Stimulated activated CD8-positive, alpha-beta memory T cell treated with anti-CD3 and anti-CD28 coated beads, Interleukin-7, amount 100 ng/mL, for 24 hours (primary cell): Measurements from ENCODE around the gene ADARB1.

Experiments used
- DNase-seq: peaks from one replicate; pipeline ENCODE4 v3.0.0-alpha.2; 2020; ENCODE audit warnings: low read depth

Gene ADARB1

GRCh38 chr21:45207839-45208626 is 133.7 kb downstream of the ADARB1 start:
- no peak for DNase-seq

GRCh38 chr21:45208627-45208951 is 134.2 kb downstream of the ADARB1 start:
- no peak for DNase-seq

DNA sequence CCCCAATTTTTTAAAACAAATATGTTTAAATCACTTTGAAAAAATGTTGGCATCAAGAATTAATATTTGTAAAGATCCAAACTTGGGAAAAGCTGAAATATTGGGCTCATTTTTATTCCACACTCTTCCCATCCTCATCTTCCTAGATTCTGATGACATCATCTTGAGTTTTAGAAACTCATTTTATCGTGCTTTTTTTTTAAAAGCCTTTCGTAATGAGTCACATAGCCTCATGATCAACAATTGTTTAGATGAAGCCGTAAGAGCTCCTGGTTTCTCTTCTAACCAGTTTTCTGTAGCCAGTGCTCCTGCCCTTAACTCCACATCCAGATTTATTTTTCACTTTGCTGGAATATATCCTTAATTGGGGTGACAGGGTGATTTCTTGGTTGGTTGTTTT is 134.7 kb downstream of the ADARB1 start:
- no peak for DNase-seq

GRCh38 chr21:45209685-45210284 is 135.4 kb downstream of the ADARB1 start:
- DNase-seq: no peak

DNA sequence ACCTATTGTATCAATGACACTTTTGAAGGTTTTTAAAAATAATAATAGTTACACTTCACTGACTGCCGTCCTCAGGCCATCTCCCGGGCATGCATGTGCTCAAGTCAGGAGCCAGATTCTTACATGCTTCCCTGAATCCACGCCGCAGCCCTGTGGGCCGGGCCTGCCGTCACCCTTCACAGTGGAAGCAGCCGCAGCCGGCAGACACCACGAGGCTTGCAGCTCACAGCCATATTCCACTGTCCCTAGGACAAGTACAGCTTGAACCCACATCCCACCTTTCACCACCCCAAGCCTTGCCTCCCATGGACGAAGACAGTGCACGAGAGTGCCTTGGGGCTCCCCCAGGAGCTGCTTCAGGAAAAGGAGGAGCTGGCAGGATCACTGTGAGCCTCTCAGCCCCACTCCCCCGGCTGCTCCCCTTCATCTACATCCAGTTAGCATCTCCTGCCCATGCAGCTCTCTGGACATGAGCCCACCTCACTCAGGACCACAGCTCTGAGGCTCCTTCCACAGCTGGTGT is 136.1 kb downstream of the ADARB1 start:
- DNase-seq: no peak

- DNase-seq: no peak
These were observed 137.3 kb downstream of the ADARB1 start for GRCh38 chr21:45211661-45212060.

DNA sequence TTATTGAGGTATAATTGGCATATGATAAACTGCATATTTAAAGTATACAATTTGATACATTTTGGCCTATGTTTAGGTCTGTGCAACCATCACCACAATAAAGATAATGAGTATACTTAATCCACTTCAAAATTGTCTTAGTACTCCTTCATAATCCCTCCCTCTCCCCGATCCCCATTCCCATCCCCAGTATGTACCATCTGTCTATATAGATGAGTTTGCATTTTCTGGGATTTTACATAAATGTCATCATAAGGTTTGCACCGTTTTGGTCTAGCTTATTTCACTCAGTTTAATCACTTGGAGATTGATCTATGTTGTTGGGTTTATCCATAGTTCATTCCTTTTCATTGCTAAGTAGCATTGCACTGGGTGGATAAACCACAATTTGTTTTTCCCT is 139.0 kb downstream of the ADARB1 start:
- no peak for DNase-seq

DNA sequence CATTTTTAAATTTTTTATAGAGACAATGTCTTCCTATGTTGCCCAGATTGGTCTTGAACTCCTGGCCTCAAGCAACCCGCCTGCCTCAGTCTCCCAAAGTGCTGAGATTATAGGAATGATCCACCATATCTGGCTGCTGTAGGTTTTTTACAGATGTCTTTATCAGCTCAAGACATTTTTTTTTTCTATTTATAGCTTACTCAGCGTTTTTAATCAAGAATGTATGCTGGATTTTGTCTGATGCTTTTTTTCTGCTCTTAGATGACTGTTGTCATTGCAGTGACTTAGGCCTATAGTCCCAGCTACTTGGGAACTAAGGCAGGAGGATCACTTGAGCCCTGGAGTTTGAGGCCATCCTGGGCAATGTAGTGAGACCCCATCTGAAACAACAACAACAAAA is 140.8 kb downstream of the ADARB1 start:
- DNase-seq: no peak

DNA sequence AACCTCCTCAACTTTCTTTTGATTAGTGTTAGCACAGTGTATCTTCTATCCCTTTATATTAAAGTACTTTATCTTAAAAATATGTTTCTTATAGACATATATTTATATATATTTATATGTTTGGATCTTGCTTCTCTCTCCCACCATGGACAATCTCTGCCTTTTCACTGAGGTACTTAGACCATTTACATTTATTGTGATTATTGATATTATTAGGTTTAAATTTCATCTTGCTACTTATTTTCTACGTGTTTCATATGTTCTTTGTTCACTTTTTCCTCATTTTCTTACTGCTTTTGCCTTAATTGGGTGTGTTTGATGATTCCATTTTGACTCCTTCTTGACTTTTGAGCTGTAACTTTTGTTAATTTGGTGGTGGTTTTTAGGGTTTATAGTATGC is 142.6 kb downstream of the ADARB1 start:
- DNase-seq: no peak

GRCh38 chr21:45219517-45219916 is 145.1 kb downstream of the ADARB1 start:
- no peak for DNase-seq

DNA sequence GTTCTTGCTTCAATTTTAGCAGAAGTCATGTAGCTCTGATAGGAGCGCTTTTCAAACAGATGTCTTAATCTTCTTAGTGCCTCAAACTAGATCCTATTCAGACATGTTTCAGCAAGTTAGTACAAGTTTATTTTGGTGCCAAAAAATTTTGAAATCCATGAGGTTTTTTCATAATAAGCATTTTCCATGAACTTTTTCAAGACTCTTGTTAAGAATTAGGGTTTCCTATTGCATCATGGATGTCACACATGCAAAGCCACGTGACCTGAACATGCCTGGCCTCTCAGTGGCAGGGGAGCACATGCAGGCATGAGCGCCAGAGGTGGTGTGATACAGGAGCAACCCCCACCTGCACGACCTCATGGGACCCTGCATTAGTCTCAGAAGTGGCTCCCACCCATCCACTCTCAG is 145.7 kb downstream of the ADARB1 start:
- no peak for DNase-seq

- DNase-seq: no peak
These were observed 146.5 kb downstream of the ADARB1 start for GRCh38 chr21:45220714-45221490.

DNA sequence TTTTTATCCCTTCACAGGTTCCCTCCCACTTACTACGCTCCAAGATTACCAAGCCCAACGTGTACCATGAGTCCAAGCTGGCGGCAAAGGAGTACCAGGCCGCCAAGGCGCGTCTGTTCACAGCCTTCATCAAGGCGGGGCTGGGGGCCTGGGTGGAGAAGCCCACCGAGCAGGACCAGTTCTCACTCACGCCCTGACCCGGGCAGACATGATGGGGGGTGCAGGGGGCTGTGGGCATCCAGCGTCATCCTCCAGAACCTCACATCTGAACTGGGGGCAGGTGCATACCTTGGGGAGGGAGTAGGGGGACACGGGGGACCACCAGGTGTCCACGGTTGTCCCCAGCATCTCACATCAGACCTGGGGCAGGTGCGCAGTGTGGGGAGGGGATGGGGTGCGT is 147.6 kb downstream of the ADARB1 start:
- DNase-seq: no peak

- DNase-seq: no peak
These were observed 149.1 kb downstream of the ADARB1 start for GRCh38 chr21:45223236-45224185.

DNA sequence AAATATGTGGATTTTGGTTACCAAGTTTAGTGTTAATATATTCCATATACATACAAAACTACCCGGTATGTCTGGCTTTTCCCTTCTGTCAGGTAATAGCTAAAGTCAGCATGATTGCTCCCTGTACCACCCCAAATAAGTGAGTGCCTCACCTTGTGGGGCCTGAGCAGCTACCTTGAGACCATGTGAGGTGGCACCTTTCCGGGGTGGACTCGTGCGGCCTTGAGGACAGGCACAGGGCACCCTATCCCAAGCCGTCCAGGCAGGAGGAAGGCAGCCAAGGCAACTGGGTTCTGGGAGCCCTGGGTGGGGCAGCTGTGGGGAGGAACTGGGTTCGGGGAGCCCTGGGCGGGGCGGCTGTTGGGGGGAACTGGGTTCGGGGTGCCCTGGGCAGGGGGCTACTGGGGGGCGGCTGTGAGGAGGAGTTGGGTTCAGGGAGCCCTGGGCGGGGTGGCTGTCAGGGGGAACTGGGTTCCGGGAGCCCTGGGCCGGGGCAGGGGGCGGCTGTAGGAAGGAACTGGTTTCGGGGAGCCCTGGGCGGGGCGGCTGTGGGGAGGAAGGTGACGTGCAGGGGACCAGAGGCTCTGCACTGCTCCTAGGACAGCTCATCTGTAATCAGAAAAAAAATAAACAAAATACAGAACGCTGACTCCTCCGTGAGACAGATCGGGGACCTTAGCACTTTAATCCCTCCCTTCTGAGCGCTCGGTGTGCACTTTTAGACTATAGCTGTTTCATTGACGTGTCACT is 150.0 kb downstream of the ADARB1 start:
- DNase-seq: no peak

GRCh38 chr21:45225041-45225740 is 150.8 kb downstream of the ADARB1 start:
- no peak for DNase-seq

GRCh38 chr21:45225741-45226327 is 151.5 kb downstream of the ADARB1 start:
- no peak for DNase-seq

DNA sequence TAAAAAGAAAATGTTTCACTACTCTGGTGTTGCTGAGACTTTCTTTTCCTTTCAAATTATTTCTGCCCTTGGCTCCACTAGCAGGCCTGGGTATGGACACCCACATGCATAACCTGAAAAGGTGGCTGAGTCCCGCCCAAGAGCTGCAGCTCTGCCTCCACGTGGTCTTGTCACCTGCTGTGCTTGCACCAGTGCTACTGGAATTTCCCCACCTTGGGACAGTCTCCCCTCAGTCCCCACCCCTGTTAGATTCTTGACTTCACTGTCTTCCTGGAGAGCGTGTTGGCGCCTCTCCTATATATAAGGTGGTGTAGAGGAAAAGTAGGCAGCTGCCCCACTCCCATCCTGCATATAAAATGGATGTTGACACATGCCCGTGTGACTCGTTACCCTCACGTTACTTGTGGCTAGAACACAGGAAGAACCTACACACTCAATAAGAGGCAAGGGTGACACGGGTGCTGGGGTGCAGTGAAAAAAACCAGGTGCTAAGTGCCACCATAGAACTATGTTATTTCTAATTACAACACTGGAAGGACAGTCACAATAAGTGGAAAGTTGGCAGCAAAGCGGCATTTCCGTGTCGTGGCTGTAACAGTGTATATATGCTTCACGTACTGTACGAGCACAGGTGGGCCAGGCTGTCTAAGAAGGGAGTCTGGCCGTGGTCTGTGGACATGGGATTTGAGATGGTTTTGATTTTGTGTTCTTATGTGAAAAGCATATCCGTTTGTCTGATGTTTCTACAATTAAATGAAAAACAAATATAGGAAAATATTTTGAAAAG is 152.4 kb downstream of the ADARB1 start:
- no peak for DNase-seq

DNA sequence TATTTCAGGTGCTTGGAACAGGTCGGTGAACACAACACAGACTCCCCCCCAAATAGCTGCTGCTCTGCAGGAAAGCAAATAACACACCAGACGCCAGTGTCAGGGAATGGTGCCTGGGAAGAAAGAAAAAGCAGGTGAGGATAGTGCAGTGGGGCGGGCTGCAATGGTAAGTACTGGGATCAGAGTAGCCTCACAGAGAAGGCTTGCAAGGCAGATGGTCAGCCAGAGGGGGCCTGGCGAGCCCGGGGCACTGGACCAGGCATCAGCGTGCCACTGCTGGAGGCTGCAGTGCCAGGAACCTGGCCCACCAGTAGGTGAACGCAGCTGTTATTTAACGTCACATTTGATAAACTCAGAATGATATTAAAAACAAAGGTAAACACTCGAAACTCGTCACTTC is 153.4 kb downstream of the ADARB1 start:
- DNase-seq: no peak
